Fibroblast of skin of back (primary cell): ENCODE data around the gene SH3PXD2A.
"Not testable (repeated sequence)": the region's sequence is repeated elsewhere in the genome, so short reads cannot be mapped to it uniquely, and the experiment has no call there.

ENCODE experiments used
- DNase-seq: peaks from one replicate; pipeline ENCODE4 v3.0.0-alpha.2; 2013

The SH3PXD2A gene

DNA sequence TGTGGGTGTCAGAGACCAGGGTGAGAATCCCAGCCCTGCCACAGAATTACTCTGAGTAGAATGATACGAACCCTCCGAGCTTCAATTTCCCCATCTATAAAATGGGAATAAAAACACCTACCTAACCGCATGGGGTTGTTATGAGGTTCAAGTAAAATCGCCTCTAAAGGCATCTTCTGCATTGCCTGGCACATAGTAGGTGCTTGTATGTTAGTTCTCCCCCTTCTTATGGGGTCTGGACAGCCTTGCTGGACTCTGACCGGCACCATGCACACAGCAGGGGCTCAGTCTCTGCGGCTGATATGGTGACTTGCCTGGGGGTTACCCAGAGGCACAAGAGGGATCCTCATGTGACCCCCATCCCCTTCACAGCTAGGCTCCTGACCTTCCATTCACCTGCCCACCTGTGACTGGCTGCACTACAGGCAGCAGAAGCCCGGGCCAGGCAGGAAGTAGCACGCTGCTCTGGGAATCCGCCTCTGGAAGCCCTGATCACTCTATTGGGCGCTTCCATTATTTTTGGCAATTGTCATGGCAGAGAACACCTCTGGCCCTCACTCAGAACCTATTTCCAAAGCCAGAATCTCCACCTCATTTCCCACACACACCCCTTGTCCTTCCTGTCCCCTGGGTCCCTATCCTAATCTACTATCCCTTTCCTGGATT, 6.0 kb downstream of the SH3PXD2A start:
- DNase-seq: no peak

- no peak for DNase-seq
These were observed 7.4 kb downstream of the SH3PXD2A start for GRCh38 chr10:103847909-103848468.

DNA sequence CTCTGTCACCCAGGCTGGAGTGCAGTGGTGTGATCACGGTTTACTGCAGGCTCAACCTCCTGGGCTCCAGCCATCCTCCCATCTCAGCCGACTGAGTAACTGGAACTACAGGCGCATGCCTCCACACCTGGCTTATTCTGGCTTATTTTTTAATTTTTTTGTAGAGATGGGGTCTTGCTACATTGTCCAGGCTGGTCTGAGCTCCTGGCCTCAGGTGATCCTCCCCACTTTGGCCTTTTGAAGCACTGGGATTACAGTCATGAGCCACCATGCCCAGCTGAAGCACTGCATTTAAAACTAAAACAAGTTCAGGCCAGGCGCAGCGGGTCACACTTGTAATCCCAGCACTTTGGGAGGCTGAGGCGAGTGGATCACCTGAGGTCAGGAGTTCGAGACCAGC, 8.0 kb downstream of the SH3PXD2A start:
- DNase-seq: no peak

DNA sequence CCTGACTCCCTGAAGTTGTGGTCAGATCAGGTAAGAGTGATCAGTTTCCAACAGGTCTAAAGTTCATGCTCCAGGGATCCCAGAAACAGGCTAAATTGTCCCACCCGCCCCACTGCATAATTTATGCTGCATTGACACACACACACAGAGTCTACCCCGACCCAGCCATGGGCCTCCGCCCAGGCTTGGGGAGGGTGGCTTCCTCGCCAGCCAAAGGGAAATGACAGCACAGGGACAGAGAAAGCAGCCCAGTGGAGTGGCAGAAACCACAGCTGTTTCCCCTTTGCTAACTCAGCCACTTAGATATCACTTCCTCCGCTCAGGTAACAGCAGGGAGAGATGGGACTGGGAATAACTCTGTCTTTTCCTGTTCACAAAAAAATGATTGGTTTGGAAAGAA, 9.4 kb downstream of the SH3PXD2A start:
- DNase-seq: no peak

GRCh38 chr10:103845346-103845745, 10.0 kb downstream of the SH3PXD2A start:
- DNase-seq: not testable (repeated sequence)

- peak; percentile 69 for DNase-seq
These were observed 11.4 kb downstream of the SH3PXD2A start for GRCh38 chr10:103843854-103844570.

GRCh38 chr10:103843045-103843444, 12.3 kb downstream of the SH3PXD2A start:
- no peak for DNase-seq

DNA sequence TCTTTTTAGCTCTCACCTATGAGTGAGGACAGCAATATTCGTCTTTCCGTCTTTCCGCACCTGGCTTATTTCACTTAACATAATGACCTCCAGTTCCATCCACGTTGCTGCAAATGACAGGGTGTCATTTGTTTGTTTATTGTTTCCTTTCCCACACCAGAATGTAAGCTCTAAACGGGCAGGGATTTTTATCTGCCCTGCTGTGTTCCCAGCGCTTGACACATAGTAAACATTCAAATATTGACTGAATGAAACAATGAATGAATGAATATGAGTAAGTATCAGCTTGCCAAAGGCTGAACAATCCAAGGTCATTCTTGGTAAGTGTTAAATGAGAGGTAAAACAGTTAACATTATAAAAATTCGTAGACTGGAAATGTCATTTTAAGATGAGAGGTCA, 12.8 kb downstream of the SH3PXD2A start:
- no peak for DNase-seq

DNA sequence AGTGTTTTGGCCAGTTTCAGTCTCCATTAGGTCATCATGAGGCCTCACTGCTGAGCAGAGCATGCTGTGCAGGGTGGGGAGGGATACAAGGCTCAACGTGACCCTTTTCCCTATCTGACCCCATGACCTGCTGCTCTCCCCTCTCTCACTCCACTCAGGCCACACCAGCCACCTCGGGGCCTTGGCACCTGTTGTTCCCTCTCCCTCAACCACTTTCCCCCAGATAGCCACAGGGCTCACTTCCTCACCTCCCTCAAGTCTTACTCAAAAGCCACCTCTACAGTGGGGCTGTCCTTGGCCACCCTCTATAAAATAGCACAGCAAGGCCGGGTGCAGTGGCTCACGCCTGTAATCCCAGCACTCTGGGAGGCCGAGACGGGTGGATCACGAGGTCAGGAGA, 13.9 kb downstream of the SH3PXD2A start:
- DNase-seq: no peak

DNA sequence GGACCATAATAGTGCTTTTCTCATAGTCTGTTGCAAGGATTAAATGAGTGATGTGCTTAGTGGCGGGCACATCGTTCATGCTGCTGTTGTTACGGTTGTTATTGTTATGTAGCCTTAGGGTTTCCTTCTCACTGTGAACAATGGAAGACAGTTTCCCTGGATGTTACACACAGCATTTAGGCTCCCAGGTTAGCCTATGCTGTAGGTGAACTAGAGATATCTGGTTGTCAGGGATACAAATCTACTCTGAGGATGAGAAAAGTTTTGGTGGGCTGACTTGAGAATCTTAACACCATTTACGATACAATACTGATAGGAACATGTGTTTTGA, 14.7 kb downstream of the SH3PXD2A start:
- no peak for DNase-seq

GRCh38 chr10:103839872-103840739, 15.3 kb downstream of the SH3PXD2A start:
- DNase-seq: no peak

DNA sequence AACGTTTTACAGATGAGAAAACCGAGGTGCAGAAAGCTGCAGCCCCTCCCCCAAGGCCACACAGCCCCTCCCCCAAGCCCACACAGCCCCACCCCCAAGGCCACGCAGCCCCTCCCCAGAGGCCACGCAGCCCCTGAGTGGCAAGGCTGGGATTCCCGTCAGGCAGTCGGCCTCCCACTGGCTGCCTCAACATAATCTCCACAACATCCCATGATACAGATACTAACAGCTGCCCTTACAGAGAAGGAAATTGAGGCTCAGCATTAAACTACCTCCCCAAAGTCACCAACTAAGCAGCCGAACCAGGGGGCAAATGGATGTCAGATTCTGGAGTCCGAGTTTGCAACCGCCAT, 15.9 kb downstream of the SH3PXD2A start:
- no peak for DNase-seq

DNA sequence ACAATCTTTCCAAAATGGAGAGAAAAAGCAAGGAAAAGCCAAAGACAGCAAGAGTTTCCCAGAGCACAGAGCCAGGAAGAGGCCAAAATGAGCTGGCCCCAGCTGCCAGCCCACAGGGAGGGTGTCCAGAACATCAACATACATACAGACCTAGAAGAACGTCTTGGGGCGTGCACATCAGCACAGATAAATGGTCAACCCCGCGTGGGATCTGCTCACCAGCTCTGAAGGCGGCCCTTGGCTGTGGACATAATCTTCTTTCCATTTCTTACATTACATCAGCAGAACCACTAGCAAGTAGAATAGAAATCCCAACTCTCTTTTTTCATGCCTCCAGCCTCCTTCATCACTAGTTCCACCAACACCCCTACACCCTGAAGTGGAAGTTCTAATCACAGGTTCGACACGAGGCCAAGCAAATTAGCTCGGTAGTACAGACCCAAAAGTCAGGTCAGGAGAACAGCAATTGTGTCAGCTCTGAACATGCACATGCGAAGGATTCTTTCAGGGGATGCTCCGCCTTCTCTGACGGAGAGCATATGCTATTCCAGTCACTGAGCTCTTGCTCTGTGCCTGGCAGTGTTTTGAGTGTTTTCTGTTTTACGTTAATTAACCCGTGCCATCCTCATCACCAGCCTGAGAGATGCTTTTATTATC, 16.4 kb downstream of the SH3PXD2A start:
- no peak for DNase-seq

GRCh38 chr10:103838070-103838395, 17.3 kb downstream of the SH3PXD2A start:
- no peak for DNase-seq

DNA sequence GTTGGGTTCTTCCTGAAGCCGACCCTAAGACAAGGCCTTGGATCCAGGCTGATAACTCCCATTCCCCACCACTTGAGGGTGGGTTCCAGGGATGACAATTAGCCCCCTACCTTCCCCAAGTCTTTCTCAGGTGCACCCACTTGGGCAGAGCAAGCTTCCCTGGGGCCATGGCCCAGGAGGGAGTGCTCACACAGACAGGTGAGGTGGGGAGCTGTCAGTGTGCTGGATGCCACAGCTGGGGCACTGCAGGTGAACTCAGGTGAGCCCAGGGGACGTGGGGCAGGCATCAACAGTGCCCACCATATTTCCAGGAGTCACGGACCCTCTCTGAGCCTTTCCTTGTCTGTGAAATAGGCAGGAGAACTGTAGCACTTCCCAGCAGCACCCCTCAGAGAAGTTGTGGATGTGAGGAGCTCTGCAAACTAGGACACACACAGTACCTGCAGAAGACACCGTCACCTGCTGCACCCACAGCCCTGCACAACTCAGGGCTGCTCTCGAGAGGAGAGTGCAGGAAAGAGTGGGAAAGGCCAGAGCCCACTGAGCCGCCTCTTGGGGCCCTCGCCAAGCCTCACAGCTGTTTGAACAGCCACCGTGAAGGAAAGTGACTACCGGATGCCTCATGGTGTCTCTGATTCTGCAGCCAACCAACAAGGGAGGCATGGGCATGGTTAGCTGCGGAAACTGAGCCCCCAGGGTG, 17.9 kb downstream of the SH3PXD2A start:
- DNase-seq: no peak

DNA sequence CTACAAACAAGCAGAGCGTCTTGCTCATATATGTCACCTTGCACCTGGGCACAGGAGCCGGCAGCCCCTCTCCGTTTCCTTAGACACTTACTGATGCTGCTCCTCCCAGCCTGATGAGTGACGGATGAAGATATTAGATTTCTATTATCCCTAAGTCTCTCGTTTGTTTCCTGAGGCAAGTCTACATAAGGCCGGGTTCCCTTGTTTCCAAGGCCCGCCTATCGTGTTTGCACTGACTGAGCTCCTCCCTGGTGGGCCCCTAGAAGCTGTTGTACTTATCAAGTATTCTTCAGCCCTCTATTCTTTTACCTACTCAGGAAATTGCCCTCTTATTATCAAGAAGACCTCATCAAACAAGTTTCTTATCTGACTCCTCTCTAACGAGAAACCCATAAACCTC, 18.5 kb downstream of the SH3PXD2A start:
- DNase-seq: no peak

GRCh38 chr10:103836273-103836672, 19.1 kb downstream of the SH3PXD2A start:
- no peak for DNase-seq

- no peak for DNase-seq
These were observed 20.0 kb downstream of the SH3PXD2A start for GRCh38 chr10:103835096-103836050.

DNA sequence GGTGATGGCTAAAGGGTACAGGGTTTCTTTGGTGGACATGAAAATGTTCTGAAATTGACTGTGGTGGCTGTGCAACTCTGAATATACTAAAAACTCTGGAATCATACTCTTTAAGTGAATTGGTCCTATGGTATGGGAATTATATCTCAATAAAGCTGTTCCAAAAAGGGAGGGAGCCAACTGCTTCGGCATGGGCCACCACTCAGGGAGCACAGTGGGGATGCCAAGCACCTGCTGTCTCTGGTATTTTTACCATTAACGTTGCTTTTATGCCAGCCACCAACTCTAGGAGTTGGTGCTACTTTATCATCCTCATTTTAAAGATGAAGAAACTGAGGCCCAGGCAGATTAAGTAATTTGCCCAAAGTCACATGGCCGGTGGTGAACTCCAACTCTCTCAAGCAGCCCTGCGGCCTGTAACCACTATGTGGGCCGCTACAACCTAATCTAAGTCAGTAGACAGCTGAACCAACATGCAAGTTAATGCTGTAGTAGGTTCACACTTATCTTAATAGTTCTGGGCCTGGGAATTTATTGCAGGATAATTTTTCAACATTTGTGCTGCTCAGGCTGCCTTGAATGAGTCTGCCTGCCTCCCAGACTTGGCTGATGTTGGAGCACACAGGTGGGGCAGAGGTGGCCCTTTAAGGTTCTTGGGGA, 20.8 kb downstream of the SH3PXD2A start:
- no peak for DNase-seq

GRCh38 chr10:103833731-103834365, 21.5 kb downstream of the SH3PXD2A start:
- DNase-seq: peak; percentile 46
